GM21381 (cell line): ENCODE data around the gene MAD1L1.

Experiments used
- ATAC-seq: cut with Tn5 transposase; IDR thresholded peaks from one replicate; pipeline ENCODE4 v1.9.1; 2021; ENCODE audit warnings: mild to moderate bottlenecking, moderate library complexity; ENCODE audit not compliant: unreplicated experiment

MAD1L1 gene

GRCh38 chr7:1859266-1860035 is 373.3 kb downstream of the MAD1L1 start:
- no peak for ATAC-seq

- ATAC-seq = no peak
Measured at GRCh38 chr7:1858435-1859265, 374.1 kb downstream of the MAD1L1 start.

- ATAC-seq = no peak
Measured at GRCh38 chr7:1857487-1858421, 375.0 kb downstream of the MAD1L1 start.

GRCh38 chr7:1856888-1857441 is 375.8 kb downstream of the MAD1L1 start:
- ATAC-seq = no peak

GRCh38 chr7:1856161-1856887 is 376.4 kb downstream of the MAD1L1 start:
- no peak for ATAC-seq

- no peak for ATAC-seq
Measured at GRCh38 chr7:1855725-1856160, 377.0 kb downstream of the MAD1L1 start.

GRCh38 chr7:1854866-1855724 is 377.6 kb downstream of the MAD1L1 start:
- no peak for ATAC-seq

GRCh38 chr7:1853986-1854865 is 378.5 kb downstream of the MAD1L1 start:
- ATAC-seq = no peak

GRCh38 chr7:1853431-1853985 is 379.2 kb downstream of the MAD1L1 start:
- no peak for ATAC-seq

- ATAC-seq = no peak
Measured at GRCh38 chr7:1852517-1853430, 380.0 kb downstream of the MAD1L1 start.

GRCh38 chr7:1851721-1852516 is 380.8 kb downstream of the MAD1L1 start:
- no peak for ATAC-seq

- no peak for ATAC-seq
Measured at GRCh38 chr7:1850976-1851571, 381.7 kb downstream of the MAD1L1 start.

- no peak for ATAC-seq
Measured at GRCh38 chr7:1850111-1850975, 382.4 kb downstream of the MAD1L1 start.

GRCh38 chr7:1849351-1850041 is 383.2 kb downstream of the MAD1L1 start:
- ATAC-seq = no peak
